GM12891 (cell line): ENCODE results near the gene ZBTB1.
A peak's percentile ranks its signal among the peaks of the same experiment; 100 is the strongest.

Source experiments
- PAX5 ChIP-seq: IDR thresholded peaks from 2 replicates; pipeline ENCODE4 v1.6.1; 2011; ENCODE audit warnings: low read length, moderate library complexity, mild to moderate bottlenecking; ENCODE audit not compliant: insufficient read depth, severe bottlenecking
- POLR2A ChIP-seq: IDR thresholded peaks from 2 replicates; pipeline ENCODE4 v1.6.1; 2011; ENCODE audit warnings: low read depth, low read length, control low read depth
- POLR2AphosphoS5 ChIP-seq: IDR thresholded peaks from 2 replicates; pipeline ENCODE4 v1.6.1; 2011; ENCODE audit warnings: low read depth, low read length, control low read depth
- SPI1 ChIP-seq: IDR thresholded peaks from 2 replicates; pipeline ENCODE4 v1.6.1; 2011; ENCODE audit warnings: low read depth, low read length, control low read depth
- TAF1 ChIP-seq: IDR thresholded peaks from 2 replicates; pipeline ENCODE4 v1.6.1; 2011; ENCODE audit warnings: low read depth, low read length, control low read depth

DNA sequence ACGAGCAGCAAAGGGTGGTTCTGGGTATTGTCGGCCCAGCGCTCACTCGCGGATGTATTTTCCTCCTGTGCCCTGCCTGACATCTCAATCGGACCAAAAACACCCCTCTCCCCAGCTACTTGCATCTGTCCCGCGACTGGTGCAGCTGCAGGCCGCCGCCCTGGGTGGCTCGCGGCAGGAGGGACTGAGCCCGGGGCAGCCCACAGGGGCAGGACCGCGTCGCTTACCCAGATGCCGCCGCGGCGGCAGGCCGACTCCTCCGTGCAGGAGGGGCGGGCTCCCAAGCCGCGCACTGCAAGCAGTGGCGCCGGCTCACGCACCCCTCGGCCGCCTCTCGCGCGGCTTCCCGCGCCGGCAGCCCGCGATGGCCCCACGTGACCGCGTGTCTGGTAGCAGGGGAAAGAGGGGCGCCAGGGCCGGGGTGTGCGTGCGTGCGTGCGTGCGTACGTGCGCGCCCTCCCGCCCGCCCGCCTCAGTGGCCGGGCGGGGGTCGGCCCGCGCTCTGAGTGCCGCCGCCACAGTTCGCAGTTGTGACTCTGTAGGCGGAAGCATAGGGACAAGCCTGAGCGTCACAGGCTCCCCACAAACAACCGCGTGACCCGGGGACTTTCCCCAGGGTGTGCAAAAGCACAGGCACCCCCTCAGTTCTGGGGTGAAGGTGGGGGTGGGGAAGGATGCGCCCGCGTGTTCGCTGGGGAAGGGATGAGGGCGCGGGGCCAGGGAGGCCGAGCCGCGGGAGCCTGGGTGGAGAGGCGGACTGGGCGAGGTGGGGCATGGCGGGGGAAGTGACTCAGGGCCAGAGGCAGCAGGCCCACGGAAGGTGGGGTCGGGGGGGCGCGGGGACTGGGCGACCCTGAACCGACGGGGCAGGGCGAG lies 898 bp upstream of the ZBTB1 start, which contains the start of gene ZBTB25:
- TF ChIP-seq POLR2AphosphoS5 (peak; percentile 49; the same call in 1 of the 2 replicates), POLR2A (no peak), TAF1 (peak; percentile 77; the same call in 1 of the 2 replicates), PAX5 (no peak), SPI1 (no peak)
